CD4-positive, alpha-beta T cell treated with Interleukin-15 for 4 hours (primary cell): Measurements from ENCODE around the gene HTT.

Source experiments
- DNase-seq: peaks from one replicate; pipeline ENCODE4 v3.0.0-alpha.2; 2020; ENCODE audit warnings: low spot score

HTT gene

DNA sequence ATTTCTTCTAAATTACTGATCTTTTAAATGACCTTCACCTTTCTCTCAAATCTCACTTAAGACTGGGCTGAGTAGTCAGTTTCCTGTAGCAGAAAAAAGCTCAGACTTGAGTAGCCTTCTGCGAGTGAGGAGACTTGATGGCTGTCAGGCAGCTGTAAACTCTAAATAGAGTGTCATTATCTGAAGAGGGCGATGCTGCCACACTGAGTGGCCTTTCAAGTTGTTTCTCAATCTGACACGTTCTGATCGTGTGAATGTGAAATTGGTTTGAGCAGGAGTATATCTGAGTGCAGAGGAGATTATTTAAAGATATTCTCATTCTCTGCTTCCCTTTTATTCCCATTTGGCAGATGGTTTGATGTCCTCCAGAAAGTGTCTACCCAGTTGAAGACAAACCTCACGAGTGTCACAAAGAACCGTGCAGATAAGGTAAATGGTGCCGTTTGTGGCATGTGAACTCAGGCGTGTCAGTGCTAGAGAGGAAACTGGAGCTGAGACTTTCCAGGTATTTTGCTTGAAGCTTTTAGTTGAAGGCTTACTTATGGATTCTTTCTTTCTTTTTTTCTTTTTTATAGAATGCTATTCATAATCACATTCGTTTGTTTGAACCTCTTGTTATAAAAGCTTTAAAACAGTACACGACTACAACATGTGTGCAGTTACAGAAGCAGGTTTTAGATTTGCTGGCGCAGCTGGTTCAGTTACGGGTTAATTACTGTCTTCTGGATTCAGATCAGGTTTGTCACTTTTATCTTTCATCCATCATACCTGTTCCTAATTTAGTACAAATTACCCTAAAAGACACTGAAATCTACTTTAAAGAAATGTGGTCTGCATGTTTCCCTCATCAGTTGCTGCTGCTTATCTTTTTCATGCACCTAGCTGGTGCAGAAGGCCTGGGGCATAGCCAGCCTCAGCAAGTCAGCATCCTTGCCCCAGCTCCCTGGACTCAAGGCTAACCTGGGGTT lies 100.2 kb downstream of the HTT start:
- no peak for DNase-seq

DNA sequence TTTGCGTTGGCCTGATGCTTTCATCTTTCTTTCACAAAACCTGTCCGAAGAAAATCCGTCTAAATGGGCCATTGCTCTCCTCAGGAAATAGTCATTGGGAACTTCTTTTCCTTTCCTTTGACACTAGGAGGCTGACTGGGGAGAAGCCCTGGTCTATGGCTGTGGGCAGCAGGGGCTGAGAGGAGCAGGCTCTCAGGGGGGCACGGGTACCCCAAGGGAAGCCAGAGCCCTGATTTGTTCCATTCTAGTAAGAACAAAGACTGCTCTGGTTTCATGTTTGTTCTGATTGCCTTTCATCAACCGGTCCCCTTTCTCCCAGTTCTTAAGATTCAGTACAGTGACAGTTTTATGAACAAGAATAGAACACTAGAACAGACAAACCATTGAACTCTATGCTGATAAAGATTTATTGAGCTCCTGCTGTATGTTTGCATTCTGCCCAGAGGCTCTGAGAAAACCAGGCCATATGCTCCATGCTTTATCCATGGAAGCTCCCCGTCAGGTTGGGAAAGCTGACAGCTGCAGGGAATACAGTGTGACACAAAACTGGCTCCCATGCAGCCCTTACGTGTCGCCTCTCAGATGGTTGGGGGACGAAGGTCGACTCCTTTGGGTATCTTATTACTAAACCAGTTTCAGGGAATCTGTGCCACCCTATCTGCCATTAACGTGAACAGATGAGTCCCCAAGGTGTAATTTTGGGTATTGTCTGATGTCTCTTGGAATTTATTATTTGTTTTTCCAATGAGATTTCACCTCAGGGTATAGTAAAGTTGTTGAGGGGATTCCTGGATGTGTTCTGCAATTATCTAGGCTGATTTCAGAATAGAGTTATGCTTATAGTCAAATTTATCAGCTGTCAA lies 102.1 kb downstream of the HTT start:
- no peak for DNase-seq

GRCh38 chr4:3177426-3177825 lies 102.9 kb downstream of the HTT start:
- no peak for DNase-seq

DNA sequence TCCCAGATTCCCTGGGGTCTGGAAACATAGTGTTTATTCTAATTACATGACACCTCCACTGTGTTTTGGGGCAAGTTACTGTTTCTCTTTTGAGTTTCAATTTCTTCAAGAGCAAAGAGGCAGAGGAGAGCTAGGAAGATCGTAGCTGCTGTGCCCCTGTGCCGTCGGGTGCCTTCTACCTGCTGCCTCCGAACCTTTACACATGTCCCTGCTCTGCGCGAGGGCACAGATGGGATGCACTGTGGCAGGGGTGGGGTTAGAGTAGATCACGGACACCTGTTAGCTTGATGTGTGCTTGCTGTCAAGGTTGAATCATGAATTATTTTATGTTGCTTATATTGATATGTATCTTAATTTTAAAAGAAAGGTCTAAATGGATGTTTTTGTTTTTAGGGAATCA lies 103.4 kb downstream of the HTT start:
- no peak for DNase-seq

- no peak for DNase-seq
These were observed 103.9 kb downstream of the HTT start for GRCh38 chr4:3178351-3178750.

GRCh38 chr4:3179126-3179706 lies 104.7 kb downstream of the HTT start:
- DNase-seq = no peak

- no peak for DNase-seq
These were observed 108.5 kb downstream of the HTT start for GRCh38 chr4:3183008-3183407.

DNA sequence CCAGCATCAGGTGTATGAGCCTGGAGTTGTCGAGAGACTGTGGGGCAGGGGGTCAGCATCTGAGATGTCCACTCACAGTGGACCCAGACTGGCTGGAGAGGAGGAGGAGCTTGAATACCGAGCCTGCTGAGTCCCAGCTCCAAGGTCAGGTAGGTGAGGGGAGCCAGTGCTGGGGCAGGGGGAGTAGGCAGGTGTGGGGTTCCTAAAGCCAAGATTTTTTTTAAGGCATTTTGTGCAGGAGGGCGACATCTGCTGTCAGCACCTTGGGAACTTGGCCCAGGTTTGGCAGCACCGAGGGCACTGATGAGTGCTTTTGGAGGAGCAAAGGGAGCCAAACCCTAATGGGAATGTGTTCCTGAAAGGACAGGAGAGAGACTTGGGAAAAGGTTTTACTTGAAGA lies 110.2 kb downstream of the HTT start:
- no peak for DNase-seq

GRCh38 chr4:3186609-3187008 lies 112.1 kb downstream of the HTT start:
- no peak for DNase-seq

- no peak for DNase-seq
These were observed 113.6 kb downstream of the HTT start for GRCh38 chr4:3188118-3188517.

DNA sequence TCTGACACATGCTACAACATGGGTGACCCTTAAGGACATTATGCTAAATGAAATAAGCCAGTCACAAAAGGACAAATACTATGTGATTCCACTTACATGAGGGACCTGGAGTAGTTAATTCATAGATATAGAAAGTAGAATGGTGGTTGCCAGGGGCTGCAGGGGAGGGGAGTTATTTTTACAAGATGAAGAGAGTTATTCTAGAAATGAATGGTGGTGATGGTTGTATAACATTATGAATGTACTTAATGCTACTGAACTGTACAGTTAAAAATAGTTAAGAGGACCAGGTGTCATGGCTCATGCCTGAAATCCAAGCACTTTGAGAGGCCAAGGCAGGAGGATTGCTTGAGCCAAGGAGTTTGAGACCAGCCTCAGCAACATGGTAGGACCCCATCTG lies 115.0 kb downstream of the HTT start:
- DNase-seq = no peak

DNA sequence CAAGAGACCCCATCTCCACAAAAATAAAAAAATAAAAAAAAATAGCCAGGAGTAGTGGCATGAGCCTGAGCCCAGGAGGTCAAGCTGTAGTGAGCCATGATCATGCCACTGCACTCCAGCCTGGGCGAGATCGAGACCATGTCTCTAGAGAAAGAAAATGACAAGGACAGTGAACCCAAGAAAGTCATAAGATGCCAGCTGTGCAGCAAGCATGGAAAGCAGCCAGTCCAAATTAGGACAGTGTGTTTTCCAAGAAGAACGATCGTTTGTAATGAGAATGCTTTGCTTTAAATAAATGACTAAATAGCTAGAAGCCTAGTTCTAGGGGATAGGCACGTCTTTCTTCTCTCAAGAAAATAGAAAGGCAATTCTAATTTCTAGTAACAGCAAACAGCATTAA lies 116.1 kb downstream of the HTT start:
- no peak for DNase-seq

DNA sequence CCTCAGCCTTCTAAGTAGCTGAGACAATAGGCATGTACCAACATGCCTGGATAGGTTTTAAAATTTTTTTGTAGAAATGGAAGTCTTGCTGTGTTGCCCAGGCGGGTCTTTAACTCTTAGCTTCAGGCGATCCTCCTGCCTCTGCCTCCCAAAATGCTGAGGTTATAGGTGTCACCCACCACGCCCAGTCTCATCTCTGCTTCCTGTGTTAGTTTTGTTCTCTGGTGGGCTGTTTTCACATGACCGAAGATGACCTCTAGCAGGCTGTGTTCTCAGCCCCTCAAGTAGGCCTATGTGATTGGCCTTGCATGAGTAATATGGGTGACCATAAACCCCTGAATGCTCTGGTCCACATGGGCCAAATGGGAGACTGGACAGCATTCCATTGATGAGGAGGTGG lies 117.7 kb downstream of the HTT start:
- DNase-seq = peak; percentile 42

- DNase-seq = no peak
These were observed 118.3 kb downstream of the HTT start for GRCh38 chr4:3192827-3193226.

GRCh38 chr4:3193531-3194203 lies 119.2 kb downstream of the HTT start:
- DNase-seq = peak; percentile 30

DNA sequence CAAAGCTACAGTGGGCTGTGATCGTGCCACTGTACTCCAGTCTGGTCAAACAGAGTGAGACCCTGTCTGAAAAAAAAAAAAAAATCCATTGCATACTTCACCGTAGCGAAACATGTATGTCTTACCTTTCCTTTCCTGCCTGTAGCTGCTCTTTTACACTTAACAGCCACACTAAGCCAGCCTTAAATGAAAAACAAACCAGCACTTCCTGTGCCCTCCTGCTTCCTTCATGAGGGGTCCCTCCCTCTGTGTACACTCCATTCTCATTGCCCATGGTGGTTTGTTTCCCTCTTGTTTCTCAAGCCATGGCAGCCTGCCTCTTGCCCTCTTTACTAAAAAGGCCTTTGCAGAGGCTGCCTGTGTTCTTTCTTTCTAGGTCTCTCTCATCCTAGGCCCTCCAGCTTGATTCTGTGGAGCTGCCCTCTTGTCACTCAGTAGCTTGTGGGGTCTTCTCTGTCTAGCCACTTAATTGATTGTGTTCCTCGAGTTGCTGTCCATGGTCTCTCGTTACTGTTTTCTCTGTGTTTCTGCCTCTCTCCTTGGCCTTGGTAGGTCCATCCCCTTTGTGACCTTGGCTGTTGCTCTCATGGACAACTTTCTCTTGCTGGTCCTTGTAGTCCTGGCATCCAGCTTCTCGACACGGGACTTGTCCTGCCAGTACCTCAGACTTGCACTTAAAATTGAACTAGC lies 122.3 kb downstream of the HTT start:
- DNase-seq = no peak

GRCh38 chr4:3197366-3198105 lies 123.1 kb downstream of the HTT start:
- no peak for DNase-seq

- no peak for DNase-seq
These were observed 124.4 kb downstream of the HTT start for GRCh38 chr4:3198906-3199305.

- no peak for DNase-seq
These were observed 125.4 kb downstream of the HTT start for GRCh38 chr4:3199653-3200422.
